COLO668 (cell line): ENCODE data around the gene SLC1A4.
"Not testable (repeated sequence)": the region's sequence is repeated elsewhere in the genome, so short reads cannot be mapped to it uniquely, and the experiment has no call there.

Source experiments
- DNase-seq: peaks from one replicate; lab custom pipeline; 2025; ENCODE audit not compliant: unreplicated experiment; lab: John Stamatoyannopoulos, UW

The SLC1A4 gene

GRCh38 chr2:64963719-64964118, 25.5 kb upstream of the SLC1A4 start:
- no peak for DNase-seq

GRCh38 chr2:64966017-64966416, 23.2 kb upstream of the SLC1A4 start:
- no peak for DNase-seq

DNA sequence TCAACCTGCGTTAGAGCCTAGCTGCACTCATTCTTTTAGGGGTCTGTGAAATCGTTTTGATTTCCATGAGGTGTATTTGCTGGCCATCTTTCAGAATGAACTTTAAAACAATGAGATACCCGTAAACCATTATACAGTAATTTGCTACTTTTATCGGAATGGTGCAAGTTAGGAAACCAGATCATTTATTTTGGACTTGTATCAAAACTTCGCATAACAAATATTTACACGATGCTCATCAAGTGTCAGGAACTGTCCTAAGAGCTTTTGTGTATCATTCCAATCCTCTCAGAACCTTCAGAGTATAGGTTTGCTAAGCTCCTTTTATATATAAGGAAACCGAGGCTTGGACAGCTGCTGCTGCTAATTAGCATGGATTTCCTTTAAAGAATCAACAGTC, 22.4 kb upstream of the SLC1A4 start:
- no peak for DNase-seq

- DNase-seq: no peak
These were observed 21.6 kb upstream of the SLC1A4 start for GRCh38 chr2:64967601-64968000.

GRCh38 chr2:64969086-64969485, 20.1 kb upstream of the SLC1A4 start:
- not testable (repeated sequence) for DNase-seq

DNA sequence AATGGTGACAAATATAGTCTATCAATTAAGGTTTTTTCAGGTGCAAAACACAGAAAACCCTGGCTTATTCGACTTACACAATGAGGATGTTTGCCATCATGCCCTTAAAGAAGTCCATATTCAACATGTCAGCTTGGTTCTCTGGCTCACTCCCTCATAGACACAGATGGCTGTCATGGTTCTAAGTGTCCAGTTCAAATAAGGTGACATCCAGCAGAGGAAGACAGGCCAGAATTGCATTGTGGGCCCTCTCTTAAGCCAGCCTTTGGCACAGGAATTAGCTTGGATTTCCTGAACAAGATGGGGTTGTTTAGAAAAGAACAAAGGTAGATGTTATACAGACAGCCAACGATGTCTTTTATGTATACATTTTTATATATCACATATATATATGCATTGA, 18.7 kb upstream of the SLC1A4 start:
- DNase-seq: no peak

DNA sequence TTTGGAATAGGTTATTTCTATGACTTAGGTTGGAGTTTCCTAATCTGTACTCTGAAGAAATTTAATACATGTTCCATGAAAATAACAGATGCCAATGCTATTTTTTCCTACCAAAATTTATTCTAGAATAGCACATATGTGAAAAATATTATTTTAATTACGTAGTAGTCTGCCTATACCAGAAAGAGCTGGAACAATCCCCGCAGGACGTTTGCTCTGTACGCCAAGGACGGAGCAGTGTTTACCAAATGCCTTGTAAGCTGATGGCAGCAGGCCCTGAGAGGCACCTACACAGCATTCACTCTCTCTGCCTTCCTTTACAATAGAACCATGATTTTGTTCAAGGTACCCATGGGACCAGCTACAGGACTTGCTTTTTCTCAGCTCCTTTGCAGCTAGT, 16.8 kb upstream of the SLC1A4 start:
- no peak for DNase-seq

- peak; percentile 32 for DNase-seq
These were observed 16.3 kb upstream of the SLC1A4 start for GRCh38 chr2:64972876-64973275.

GRCh38 chr2:64975232-64975821, 13.9 kb upstream of the SLC1A4 start:
- DNase-seq: no peak

GRCh38 chr2:64976276-64976675, 12.9 kb upstream of the SLC1A4 start:
- DNase-seq: no peak

GRCh38 chr2:64978514-64979268, 10.5 kb upstream of the SLC1A4 start:
- DNase-seq: no peak

DNA sequence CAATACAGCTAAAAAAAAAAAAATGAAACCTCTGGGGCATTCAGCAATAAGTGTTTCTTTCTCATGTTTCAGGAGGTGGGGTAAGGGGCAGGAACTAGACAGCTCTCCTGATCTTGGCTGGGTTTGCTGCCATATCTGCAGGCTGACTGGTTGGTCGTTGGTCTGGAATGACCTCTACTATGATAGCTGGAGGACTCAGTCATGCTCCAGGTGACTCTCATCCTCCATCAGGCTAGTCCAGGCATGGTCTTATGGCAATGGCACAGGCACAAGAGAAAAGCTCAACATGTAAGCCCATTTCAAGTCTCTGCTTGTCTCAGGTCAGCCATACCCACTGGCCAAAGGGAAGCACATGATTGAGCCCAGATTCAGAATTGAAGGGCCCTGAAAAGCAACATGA, 9.5 kb upstream of the SLC1A4 start:
- no peak for DNase-seq

DNA sequence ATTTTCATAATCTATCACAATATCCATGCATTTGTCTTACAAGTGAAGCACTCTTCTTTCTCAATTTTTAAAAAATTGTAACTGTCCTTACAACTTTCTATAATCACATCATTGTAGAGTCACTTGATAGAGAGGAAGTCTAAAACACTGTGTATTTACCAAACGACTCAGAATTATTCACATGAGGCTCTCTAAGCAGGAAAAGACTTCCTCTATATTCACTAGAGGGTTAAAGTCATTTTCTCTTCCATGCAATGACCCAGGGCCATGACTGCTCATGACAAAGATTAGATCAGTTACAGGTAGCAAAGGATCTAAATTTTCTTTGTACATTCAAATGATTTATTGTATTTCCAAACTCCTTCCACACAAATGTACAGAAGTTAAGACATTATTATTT, 9.0 kb upstream of the SLC1A4 start:
- DNase-seq: no peak

DNA sequence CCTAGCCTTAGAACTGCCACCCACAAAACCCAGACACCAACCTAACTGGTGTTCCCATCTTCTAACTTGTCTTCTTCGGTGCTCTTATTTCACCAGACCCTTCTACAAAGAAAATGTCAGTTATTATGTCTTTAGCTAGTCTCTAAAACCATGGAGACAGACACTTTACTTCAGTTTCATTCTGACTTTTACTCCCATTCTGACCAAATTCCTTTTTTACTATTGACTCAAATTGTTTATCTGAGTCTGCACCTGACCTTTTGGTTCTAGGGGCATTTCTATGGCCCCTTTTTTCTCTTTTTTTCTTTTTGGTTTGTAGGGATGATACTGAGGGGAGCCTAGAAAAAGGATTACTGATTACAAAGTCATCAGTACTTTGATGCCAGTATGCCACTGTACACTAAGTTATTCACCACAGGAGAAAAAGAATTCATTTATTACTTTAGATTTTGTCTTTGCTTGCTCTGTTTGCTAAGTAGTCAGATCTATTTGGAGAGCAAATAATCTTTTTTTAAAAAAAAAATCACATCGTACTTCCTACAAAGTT, 6.8 kb upstream of the SLC1A4 start:
- DNase-seq: no peak

DNA sequence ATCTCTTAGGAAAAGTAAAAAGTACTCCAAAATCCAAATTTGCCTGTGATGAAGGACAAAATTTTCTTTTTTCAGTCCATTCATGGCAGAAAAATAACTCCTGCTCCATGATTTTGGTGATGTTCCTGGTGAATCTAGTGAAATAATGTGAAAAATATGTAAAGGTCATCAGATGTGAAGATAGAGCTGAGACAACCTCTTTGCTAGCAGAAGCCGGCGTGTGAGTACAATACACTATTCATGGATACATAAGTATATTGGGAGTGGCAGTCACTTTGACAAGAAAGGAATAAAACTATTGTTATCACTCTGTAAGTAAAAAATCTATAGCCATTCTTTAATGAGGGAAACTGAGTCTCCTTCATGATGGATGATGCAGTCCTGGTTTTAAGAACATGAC, 6.3 kb upstream of the SLC1A4 start:
- DNase-seq: no peak

- no peak for DNase-seq
These were observed 3.8 kb upstream of the SLC1A4 start for GRCh38 chr2:64985447-64985846.

DNA sequence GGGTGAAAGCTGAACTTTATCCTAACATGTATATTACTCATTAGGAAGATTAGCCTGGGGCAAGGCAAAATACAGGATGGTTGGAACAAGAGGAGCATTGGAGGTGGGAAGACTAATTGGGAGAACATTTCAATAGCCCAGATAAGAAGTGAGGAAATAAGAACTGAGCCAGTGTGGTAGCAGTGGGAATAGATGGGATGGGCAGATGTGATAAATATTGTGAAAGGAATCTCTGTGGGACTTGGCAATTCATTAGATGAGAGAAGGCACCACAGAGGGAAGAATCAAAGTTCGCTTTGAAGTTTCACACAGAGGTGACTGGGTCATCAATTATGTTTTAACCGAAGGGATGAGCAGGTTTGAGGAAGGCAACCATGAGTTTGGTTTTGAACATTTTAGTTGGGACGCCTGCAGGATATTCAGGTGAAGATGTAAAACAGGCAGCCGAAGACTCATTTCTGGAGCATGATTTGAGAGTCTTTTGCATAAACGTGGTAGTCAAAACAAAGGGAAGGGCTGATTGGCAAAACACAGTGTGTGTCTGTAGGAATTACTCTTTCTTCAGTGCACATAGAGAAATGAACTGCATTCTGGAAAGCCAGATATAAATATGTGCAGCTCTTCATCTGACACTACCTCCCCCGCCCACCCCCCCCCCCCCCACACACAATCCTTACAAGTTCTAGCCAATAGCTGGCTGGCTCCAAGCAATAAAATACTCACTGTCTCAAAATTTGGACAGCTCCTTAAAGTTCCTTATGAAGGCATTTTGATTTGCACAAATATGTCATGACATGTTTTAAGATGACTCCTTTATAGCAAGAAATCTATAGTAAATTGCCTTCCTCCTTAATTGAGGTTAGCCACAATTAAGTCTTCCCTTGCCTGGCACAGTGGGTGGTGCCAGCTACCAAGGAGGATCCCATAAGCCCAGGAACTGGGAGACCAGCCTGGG, 1.9 kb upstream of the SLC1A4 start:
- DNase-seq: no peak

DNA sequence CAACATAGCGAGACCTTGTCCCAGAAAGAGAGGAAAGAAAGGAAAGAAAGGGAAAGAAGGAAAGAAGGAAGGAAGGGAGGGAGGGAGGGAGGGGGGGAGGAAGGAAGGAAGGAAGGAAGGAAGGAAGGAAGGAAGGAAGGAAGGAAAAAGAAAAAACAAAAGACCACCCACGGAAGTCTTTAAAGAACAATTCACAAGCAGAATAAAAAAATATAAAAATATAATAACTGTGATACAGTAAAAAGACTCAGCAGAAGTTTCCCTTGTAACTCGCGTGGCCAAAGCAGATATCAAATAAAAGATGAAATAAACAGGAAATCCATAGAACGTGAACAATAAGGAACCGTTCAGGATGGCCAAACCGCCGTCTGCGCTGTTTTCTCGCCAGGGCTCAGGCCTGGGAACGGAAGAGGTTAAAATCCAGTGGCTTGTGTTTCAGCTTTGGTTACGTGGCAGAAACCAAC, 1.2 kb upstream of the SLC1A4 start:
- DNase-seq: no peak

- DNase-seq: peak; percentile 86
These were observed 626 bp upstream of the SLC1A4 start for GRCh38 chr2:64988420-64989125.

DNA sequence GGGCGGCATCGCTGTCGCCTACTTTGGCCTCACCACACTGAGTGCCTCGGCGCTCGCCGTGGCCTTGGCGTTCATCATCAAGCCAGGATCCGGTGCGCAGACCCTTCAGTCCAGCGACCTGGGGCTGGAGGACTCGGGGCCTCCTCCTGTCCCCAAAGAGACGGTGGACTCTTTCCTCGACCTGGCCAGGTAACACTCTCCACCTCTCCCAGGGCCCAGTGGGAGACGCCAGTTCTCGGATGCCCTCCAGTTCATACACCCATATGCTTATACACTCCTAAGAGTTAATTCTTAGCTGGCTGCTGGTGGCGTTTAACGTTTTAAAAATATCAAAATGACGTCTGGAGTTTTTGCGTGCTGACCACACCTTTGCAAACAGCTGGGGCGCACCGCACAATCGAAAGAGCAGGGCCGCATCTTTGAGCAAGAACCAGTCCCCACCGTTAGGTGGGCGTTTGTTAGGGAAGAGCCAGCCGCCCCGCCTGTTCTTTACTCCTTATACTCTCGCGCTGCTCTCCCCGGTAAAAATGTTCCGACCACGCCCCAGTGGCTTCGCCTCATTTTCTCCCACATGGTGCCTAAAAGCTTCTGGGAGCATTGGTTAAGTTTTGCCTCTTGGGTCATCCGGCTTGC, 899 bp downstream of the SLC1A4 start:
- peak; percentile 51 for DNase-seq
